Measurements from ENCODE around the gene TM4SF18. TPM values are rescaled to one million over a fixed set of nuclear protein-coding genes. Genes with fewer than 3 reads are reported as not detected.

The TM4SF18 gene
- total and polyA plus RNA-seq, 4 donors = 2.1 to 28.5 (median 4.1) TPM

DNA sequence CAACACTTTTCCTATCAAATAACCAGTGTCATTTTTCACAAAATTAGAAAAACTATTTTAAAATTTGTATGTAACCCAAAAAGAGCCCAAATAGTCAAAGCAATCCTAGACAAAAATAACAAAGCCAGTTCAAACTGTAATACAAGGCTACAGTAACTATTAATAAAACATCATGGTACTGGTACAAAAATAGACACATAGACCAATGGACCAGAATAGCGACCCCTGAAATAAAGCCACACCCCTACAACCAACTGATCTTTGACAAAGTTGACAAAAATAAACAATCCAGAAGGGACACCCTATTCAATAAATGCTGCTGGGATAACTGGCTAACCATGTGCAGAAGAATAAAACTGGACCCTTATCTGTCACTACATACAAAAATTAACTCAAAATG is 19.9 kb downstream of the TM4SF18 start:
- no peaks in the 10 kb centered on the region for H3K4me1 ChIP-seq (ENCODE audit: control insufficient read depth in 5 of 5, insufficient read depth in 5 of 5, low read length in 5 of 5)
- TF ChIP-seq, protein P1, sequence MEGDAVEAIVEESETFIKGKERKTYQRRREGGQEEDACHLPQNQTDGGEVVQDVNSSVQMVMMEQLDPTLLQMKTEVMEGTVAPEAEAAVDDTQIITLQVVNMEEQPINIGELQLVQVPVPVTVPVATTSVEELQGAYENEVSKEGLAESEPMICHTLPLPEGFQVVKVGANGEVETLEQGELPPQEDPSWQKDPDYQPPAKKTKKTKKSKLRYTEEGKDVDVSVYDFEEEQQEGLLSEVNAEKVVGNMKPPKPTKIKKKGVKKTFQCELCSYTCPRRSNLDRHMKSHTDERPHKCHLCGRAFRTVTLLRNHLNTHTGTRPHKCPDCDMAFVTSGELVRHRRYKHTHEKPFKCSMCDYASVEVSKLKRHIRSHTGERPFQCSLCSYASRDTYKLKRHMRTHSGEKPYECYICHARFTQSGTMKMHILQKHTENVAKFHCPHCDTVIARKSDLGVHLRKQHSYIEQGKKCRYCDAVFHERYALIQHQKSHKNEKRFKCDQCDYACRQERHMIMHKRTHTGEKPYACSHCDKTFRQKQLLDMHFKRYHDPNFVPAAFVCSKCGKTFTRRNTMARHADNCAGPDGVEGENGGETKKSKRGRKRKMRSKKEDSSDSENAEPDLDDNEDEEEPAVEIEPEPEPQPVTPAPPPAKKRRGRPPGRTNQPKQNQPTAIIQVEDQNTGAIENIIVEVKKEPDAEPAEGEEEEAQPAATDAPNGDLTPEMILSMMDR (IDR thresholded peaks at IDR 0.05; ENCODE audit: control extremely low read depth, extremely low read depth) = no peak
- no peaks in the 10 kb centered on the region for H3K27me3 ChIP-seq (ENCODE audit: control insufficient read depth in 3 of 3, insufficient read depth in 3 of 3, low read length in 2 of 3)
- WGBS, 2 donors = 77 to 81% methylated on average over 1 of the region's 1 CpG
- H3K9me3 ChIP-seq (ENCODE audit: control insufficient read depth in 4 of 4, insufficient read depth in 3 of 4, low read length in 3 of 4) = no peaks in the 10 kb centered on the region
- H3K9ac ChIP-seq (ENCODE audit: insufficient read depth in 1 of 2, low read length in 2 of 2) = no peak overlapping the region
- no peak overlapping the region for H3K4me3 ChIP-seq
- no peak overlapping the region for H3K27ac ChIP-seq (ENCODE audit: low read depth in 1 of 2, low read length in 1 of 2)
- H3K36me3 ChIP-seq (ENCODE audit: control insufficient read depth in 4 of 4, insufficient read depth in 4 of 4, low read length in 4 of 4) = no peaks in the 10 kb centered on the region
- ATAC-seq (ENCODE audit: insufficient read depth, low FRiP score) (no peak), DNase-seq (no peak)

DNA sequence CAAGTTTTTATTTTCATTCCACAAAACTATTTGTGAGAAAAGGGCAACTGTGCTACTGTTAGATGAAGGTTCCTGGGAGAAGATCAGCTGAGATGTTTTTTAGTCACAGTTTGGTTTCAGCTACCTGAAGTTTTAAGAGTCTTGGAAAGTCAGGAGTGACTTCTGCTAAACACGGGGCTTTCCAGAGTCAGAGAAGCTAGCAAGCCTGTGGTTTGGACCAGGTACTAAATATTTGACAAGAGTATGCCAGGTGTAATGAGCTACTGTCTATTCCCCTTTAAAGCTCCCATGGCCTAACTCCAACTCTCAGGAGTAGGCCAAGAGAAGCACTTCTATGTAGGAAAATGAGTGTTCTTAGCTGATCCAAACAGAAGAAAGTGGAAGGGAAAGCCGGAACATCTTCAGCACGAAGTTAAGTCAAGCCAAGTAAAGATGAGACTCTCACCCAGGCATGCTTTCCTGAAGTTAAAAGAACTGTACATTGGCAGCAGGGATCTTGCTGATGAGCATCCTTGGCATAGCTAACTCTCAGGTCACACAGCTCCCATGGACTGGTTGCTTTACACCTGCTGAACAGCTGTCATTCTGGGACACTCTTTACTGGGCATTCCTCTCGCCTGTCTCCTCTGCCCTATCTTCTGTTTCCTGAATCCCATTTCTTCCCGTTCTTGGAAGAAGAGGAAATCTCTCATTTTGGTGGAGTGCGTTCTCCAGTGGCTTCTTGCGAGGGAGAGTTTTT is 22.5 kb downstream of the TM4SF18 start:
- ATAC-seq (ENCODE audit: insufficient read depth, low FRiP score) (no peak), DNase-seq (no peak)
- H3K36me3 ChIP-seq (ENCODE audit: control insufficient read depth in 4 of 4, insufficient read depth in 4 of 4, low read length in 4 of 4) = no peaks in the 10 kb centered on the region
- no peak overlapping the region for H3K4me3 ChIP-seq
- H3K9ac ChIP-seq (ENCODE audit: insufficient read depth in 1 of 2, low read length in 2 of 2) = no peak overlapping the region
- WGBS, 2 donors = 81 to 86% methylated on average over 7 of the region's 7 CpGs
- H3K27me3 ChIP-seq (ENCODE audit: control insufficient read depth in 3 of 3, insufficient read depth in 3 of 3, low read length in 2 of 3) = no peaks in the 10 kb centered on the region
- TF ChIP-seq, protein P1 (IDR thresholded peaks at IDR 0.05; ENCODE audit: control extremely low read depth, extremely low read depth) = no peak
- no peaks in the 10 kb centered on the region for H3K4me1 ChIP-seq (ENCODE audit: control insufficient read depth in 5 of 5, insufficient read depth in 5 of 5, low read length in 5 of 5)
- H3K9me3 ChIP-seq (ENCODE audit: control insufficient read depth in 4 of 4, insufficient read depth in 3 of 4, low read length in 3 of 4) = no peaks in the 10 kb centered on the region
- H3K27ac ChIP-seq (ENCODE audit: low read depth in 1 of 2, low read length in 1 of 2) = no peak overlapping the region

DNA sequence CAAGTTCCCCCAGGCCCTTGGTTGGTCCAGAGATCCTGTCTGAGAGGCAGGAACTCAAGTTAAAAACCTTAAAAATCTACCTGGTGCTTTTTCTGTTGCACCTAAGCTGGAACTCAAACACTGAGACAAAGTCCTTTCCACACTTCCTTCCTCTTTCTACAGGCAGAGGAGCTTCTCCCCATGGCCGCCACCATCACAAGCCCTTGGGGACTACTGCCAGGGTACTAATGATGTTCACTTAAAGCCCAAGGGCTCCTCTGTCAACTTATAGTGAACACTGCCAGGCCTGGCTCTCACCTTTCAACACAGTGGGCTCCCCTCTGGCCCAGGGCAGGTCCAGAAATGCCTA is 26.0 kb downstream of the TM4SF18 start:
- H3K9me3 ChIP-seq (ENCODE audit: control insufficient read depth in 4 of 4, insufficient read depth in 3 of 4, low read length in 3 of 4) = no peaks in the 10 kb centered on the region
- H3K27ac ChIP-seq (ENCODE audit: low read depth in 1 of 2, low read length in 1 of 2) = no peak overlapping the region
- H3K9ac ChIP-seq (ENCODE audit: insufficient read depth in 1 of 2, low read length in 2 of 2) = no peak overlapping the region
- no peak overlapping the region for H3K4me3 ChIP-seq
- DNase-seq (no peak), ATAC-seq (ENCODE audit: insufficient read depth, low FRiP score) (no peak)
- H3K27me3 ChIP-seq (ENCODE audit: control insufficient read depth in 3 of 3, insufficient read depth in 3 of 3, low read length in 2 of 3) = no peaks in the 10 kb centered on the region
- no peaks in the 10 kb centered on the region for H3K36me3 ChIP-seq (ENCODE audit: control insufficient read depth in 4 of 4, insufficient read depth in 4 of 4, low read length in 4 of 4)
- H3K4me1 ChIP-seq (ENCODE audit: control insufficient read depth in 5 of 5, insufficient read depth in 5 of 5, low read length in 5 of 5) = no peaks in the 10 kb centered on the region
- WGBS, 2 donors = 28 to 86% methylated on average over 1 of the region's 1 CpG
- TF ChIP-seq, protein P1 (IDR thresholded peaks at IDR 0.05; ENCODE audit: control extremely low read depth, extremely low read depth) = no peak
